Skin epidermis (tissue), 12 donors: ENCODE data around the gene CD164.

ENCODE experiments used
- H3K27ac ChIP-seq, 21 experiments: fragments of 200-600 bp; sonication (generic) in 11 of 21; one replicate each; pipeline ENCODE4 v1.5.0; 2020; ENCODE audit warnings: mild to moderate bottlenecking in 3 of 21, inconsistent platforms in 2 of 21, moderate library complexity in 2 of 21
- H3K4me3 ChIP-seq, 7 experiments: fragments of 200-600 bp; sonication (generic) in 2 of 7; one replicate each; pipeline ENCODE4 v1.5.0; 2020; ENCODE audit warnings: inconsistent platforms in 2 of 7, mild to moderate bottlenecking in 2 of 7, moderate library complexity in 1 of 7

Gene CD164

GRCh38 chr6:109381747-109382575 lies at the start of gene CD164:
TSS of gene CD164 (minus strand) at chr6:109382467. CDS start at chr6:109382378, 89 bp downstream.
- Histone ChIP-seq H3K27ac (peak within 1 kb of the TSS; percentile 78 to 100 (median 99)), H3K4me3 (peak within 1 kb of the TSS; percentile 55 to 99 (median 77))

DNA sequence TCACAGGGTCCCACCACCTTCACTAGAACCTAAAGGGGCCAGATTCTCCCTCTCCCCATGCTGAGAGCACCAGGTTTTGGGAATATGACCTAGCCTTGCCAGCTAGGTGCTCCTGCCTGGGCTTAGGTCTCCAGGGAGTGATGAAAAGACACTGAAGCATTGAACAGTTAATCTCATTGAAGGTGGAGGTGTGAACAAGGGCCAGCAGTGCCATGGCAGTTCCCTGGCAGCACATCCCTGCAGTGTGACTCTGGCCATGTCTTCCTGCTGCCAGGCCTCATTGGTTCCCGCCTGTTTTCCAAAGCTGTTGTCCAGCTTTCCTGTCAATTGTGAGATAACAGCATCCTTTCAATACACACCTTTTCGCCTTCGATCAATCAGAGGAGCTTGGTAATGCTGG lies 47.2 kb upstream of the CD164 start:
- no peak overlapping the region for H3K27ac ChIP-seq
- no peak overlapping the region for H3K4me3 ChIP-seq

DNA sequence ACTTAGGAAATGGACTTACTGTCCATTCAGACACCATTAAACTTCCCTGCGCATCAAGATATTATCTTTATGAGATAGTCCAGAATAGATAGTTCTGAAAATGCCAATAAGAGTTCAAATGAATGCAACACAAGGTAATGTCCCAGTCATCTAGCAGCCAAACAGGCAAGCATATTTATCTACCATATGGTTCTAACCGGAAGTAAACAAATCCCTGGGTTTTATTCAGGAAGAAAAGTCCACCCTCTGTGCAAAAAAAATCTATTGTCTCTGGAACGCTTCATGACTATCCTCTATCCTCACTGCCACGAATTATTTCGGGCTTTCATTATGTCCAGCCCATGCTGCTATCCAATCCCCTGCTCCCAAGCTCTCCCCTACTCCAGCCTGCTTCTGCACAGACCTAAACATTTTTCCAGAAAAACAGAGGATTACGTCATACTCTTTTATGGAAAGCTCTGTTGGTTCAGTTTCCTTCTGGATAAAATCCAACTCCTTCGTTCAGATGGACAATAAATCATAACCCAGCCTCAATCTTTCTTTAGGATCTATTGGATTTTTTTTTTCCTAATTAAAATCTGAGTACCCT lies 46.7 kb upstream of the CD164 start:
- no peak overlapping the region for H3K27ac ChIP-seq
- H3K4me3 ChIP-seq, result no peak overlapping the region

DNA sequence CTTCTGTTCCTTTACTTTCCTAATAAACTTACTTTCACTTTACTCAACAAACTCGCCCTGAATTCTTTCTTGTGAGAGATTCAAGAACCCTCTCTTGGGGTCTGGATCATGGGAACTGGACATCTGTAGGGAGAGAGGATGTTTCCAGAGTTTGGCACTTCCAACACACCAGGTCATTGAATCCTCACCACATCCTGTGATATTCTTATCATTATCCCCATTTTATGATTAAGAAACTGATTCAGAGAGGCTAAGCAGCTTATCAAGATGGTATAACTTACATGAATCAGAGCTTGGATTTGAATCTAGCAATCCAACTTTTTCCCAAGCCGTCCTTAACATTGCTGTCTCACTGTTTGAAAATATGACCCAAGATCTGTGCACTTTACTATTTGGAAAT lies 42.7 kb upstream of the CD164 start:
- Histone ChIP-seq H3K27ac (no peak overlapping the region), H3K4me3 (no peak overlapping the region)

DNA sequence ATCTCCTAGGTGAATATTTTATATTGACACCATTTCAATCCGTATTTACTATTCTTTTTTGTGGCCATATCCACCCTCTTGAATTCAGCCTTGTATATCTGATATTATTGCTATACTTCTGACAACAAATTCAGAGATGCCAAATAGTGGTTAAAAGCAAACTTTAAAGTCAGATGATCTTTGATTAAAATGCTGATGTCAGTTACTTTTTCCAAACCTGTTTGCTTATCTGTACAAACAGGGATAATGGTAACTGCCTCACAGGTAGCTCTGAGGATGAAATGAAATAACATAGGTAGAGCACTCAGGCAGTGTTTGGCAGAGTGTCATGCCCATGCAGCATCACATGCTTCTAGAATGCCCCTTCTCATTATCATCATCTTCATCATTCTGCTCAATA lies 38.9 kb upstream of the CD164 start:
- no peak overlapping the region for H3K27ac ChIP-seq
- H3K4me3 ChIP-seq, result no peak overlapping the region

DNA sequence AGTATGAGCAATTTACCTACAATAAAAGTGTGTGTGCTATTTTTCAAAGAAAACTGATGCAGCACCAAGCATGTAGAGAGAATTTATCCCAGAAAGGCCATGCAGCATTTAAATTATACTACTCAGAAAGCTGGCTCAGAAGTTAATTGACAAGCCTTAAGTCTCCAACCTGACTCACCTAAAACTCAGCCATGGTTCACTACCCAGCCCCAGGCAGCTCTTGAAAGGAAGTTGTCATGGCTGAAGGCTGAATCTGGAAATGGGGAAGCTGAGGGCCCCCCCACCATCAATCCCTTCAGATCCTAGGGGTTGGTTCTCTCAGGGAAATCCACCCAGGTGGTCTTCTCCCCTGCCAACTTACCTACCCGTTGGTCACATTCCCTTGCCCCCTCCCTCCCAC lies 38.5 kb upstream of the CD164 start:
- H3K4me3 ChIP-seq, result no peak overlapping the region
- no peak overlapping the region for H3K27ac ChIP-seq

- Histone ChIP-seq H3K27ac (no peak overlapping the region), H3K4me3 (no peak overlapping the region)
These were observed 35.4 kb upstream of the CD164 start for GRCh38 chr6:109417646-109418045.

- Histone ChIP-seq H3K27ac (no peak overlapping the region), H3K4me3 (no peak overlapping the region)
These were observed 28.8 kb upstream of the CD164 start for GRCh38 chr6:109411034-109411433.

DNA sequence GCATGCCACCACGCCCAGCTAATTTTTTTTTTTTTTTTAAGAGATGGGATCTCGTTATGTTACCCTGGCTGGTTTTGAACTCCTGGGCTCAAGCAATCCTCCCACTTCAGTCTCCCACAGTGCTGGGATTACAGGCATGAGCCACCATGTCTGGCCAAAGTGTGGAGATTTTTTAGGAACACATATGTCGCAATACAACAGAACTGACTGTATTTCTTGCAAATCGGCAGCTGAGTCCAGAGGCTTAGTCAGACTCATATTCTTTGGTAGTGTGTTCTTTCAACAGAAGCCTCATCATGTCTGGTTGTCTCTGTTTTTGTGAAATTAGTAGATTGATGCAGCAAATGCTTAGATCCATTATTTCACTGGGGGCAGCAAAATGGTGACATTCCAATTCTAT lies 23.9 kb upstream of the CD164 start:
- no peak overlapping the region for H3K27ac ChIP-seq
- H3K4me3 ChIP-seq, result no peak overlapping the region

DNA sequence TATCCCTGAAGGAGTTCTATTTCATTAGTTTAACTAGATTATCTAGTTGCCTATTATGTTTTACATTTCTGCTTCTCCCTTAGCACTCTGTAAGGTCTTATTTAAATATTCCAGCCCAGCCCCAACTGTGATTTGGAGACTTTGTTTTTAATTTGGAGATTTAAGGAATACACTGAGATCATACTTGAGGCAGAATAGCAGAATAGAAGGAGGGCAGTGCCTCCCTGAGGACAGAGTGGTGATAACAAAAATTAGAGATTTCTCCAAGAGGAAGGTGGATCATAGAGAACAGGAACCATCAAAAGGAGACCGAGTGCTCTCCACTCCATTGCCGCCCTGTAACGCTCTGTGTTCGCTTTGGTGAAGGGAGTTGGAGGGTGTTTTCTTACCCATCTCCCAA lies 14.8 kb upstream of the CD164 start:
- Histone ChIP-seq H3K4me3 (no peak overlapping the region), H3K27ac (no peak overlapping the region)

DNA sequence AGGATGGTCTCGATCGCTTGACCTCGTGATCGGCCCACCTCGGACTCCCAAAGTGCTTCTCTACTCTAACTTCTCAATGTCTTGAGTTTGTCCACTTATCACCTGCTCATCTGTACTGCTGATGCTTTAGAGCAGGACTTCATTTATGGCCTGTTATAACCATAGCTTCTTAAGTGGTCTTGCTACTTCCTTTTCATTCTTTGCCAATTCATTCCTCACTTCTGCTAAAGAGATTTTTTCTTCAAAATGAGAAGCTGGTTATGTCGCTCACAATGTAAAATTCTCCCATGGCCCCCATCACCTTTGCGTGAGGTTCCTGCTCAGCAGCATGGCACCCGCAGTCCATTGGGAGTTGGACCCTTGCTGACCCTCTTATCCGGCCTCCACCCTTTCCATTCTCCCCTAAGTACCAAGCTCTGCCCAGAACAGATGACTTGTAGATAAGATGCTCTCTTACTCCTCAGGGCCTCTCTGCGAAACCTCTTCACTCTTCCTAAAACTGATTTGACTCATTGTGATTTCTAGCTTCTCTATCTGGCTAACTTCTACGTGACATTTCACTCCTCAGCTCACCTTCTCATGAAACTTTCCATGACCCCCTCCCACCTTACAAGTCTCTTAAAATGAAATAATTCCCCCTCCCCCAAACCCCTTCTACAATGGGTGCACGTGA lies 13.9 kb upstream of the CD164 start:
- Histone ChIP-seq H3K4me3 (no peak overlapping the region), H3K27ac (no peak overlapping the region)

DNA sequence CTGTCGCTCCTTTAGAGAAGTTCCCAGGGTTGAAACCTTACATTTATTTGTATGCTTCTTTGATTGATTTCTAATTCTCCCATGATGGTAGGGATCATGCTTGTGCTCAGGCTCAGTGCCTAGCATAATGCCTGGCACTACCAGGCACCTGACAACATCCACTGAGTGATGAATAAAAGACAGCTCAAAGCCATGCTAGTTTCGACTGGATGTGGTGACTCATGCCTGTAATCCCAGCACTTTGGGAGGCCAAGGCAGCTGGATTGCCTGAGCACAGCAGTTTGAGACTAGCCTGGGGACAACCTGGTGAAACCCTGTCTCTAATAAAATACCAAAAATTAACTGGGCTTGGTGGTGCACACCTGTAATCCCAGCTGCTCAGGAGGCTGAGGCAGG lies 11.6 kb upstream of the CD164 start:
- Histone ChIP-seq H3K4me3 (no peak overlapping the region), H3K27ac (no peak overlapping the region)

- H3K4me3 ChIP-seq, result no peak overlapping the region
- H3K27ac ChIP-seq, result no peak overlapping the region
These were observed 11.1 kb upstream of the CD164 start for GRCh38 chr6:109393157-109393885.

GRCh38 chr6:109389650-109390274 lies 7.5 kb upstream of the CD164 start:
- Histone ChIP-seq H3K27ac (peak overlapping the region in 5 of 21 experiments; percentile 32 to 69 (median 51)), H3K4me3 (no peak overlapping the region)

DNA sequence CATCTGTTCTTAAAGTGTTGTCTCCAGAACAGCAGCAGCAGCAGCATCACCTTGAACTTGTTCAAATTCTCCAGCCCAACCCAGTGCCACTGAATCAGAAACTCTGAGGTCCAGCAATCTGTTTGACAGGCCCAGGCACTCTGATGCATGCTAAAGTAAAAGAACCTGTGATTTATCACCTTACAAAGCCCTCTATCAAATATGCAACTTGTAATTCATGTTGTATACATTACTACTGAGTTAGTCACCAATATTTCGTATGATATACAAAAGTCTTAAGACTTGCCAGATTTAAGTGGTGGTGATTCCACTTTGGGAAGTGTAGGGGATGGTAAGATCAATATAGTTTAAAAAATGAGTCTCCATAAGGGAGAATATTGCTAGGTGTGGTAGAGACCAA lies 6.0 kb upstream of the CD164 start:
- Histone ChIP-seq H3K27ac (no peak overlapping the region), H3K4me3 (no peak overlapping the region)

DNA sequence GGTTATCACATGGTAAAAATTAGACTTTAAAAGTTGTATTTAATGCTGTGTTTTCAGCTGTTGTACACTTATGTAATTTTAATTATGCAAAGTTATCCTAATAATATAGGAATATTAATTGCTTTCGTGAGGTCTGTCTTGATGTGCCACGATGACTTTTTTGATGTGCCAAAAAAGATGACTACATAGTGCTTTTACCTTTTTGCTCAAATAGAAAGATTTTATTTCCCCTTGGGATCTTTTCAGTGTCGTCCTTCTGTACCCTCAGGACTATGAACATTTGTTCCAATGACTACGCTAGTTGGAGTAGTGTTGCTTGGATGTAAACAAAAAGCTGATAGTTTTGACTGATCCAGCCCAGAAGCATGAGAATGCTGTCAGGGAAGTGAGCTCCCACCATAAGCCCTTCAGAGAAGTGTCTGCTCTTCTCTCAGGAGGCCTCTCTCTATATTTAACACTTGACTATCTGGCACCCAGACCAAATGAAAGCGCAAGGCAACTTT lies 1.2 kb upstream of the CD164 start:
- H3K27ac ChIP-seq, result peak overlapping the region in 19 of 21 experiments; percentile 60 to 100 (median 99)
- H3K4me3 ChIP-seq, result peak overlapping the region; percentile 55 to 99 (median 77)

GRCh38 chr6:109382576-109383437 lies 540 bp upstream of the CD164 start:
- Histone ChIP-seq H3K27ac (peak overlapping the region; percentile 78 to 100 (median 99)), H3K4me3 (peak overlapping the region; percentile 55 to 99 (median 77))

GRCh38 chr6:109381061-109381746 lies 1.1 kb downstream of the CD164 start:
- peak overlapping the region; percentile 55 to 99 (median 77) for H3K4me3 ChIP-seq
- H3K27ac ChIP-seq, result peak overlapping the region; percentile 78 to 100 (median 99)
